HG03135 (cell line): ENCODE measurements around the gene MGA.

Experiments used
- ATAC-seq: cut with Tn5 transposase; IDR thresholded peaks from one replicate; pipeline ENCODE4 v1.9.1; 2021; ENCODE audit warnings: mild to moderate bottlenecking, moderate library complexity; ENCODE audit not compliant: unreplicated experiment

The MGA gene

GRCh38 chr15:41804916-41805666 lies 144.9 kb downstream of the MGA start:
- no peak for ATAC-seq

GRCh38 chr15:41805711-41806110 lies 145.5 kb downstream of the MGA start:
- ATAC-seq, result no peak

- ATAC-seq, result no peak
Observed at GRCh38 chr15:41806291-41807181, 146.3 kb downstream of the MGA start.

GRCh38 chr15:41809121-41809520 lies 148.9 kb downstream of the MGA start:
- no peak for ATAC-seq

GRCh38 chr15:41809526-41810220 lies 149.5 kb downstream of the MGA start:
- no peak for ATAC-seq

GRCh38 chr15:41810651-41811431 lies 150.6 kb downstream of the MGA start:
- no peak for ATAC-seq

- ATAC-seq, result no peak
Observed at GRCh38 chr15:41811432-41812195, 151.4 kb downstream of the MGA start.

GRCh38 chr15:41812820-41813375 lies 152.7 kb downstream of the MGA start:
- no peak for ATAC-seq

- no peak for ATAC-seq
Observed at GRCh38 chr15:41813426-41813825, 153.2 kb downstream of the MGA start.

- no peak for ATAC-seq
Observed at GRCh38 chr15:41814534-41814933, 154.3 kb downstream of the MGA start.

- ATAC-seq, result no peak
Observed at GRCh38 chr15:41816788-41817187, 156.6 kb downstream of the MGA start.

GRCh38 chr15:41817327-41817726 lies 157.1 kb downstream of the MGA start:
- ATAC-seq, result no peak

GRCh38 chr15:41817781-41818180 lies 157.6 kb downstream of the MGA start:
- ATAC-seq, result no peak

- ATAC-seq, result no peak
Observed at GRCh38 chr15:41819455-41820050, 159.3 kb downstream of the MGA start.

- ATAC-seq, result no peak
Observed at GRCh38 chr15:41820791-41821423, 160.7 kb downstream of the MGA start.

GRCh38 chr15:41821831-41822230 lies 161.6 kb downstream of the MGA start:
- no peak for ATAC-seq

- ATAC-seq, result no peak
Observed at GRCh38 chr15:41822471-41822870, 162.3 kb downstream of the MGA start.
